SK-N-SH treated with all-trans-retinoic acid at 6 μM for 48 hours (cell line): ENCODE measurements around the gene EHBP1.
A peak's percentile ranks its signal among the peaks of the same experiment; 100 is the strongest.

Experiments
- ATAC-seq: fragments of 200-7000 bp; cut with Tn5 transposase; 3 replicates; pipeline ENCODE4 v1.9.1; 2020; ENCODE audit warnings: mild to moderate bottlenecking, moderate library complexity
- BACH2 ChIP-seq: fragments of 250-450 bp; sonication (Bioruptor Pico); IDR thresholded peaks from 2 replicates; pipeline ENCODE4 v1.9.0; 2021; ENCODE audit warnings: mild to moderate bottlenecking, borderline replicate concordance
- CSDC2 ChIP-seq: fragments of 250-450 bp; sonication (Bioruptor Pico); IDR thresholded peaks from 2 replicates; pipeline ENCODE4 v1.5.0; 2020; ENCODE audit warnings: mild to moderate bottlenecking, moderate library complexity
- CSRNP3 ChIP-seq: fragments of 250-450 bp; sonication (Bioruptor Pico); IDR thresholded peaks from 2 replicates; pipeline ENCODE4 v1.5.1; 2021; ENCODE audit warnings: mild to moderate bottlenecking, moderate library complexity
- ESRRG ChIP-seq: fragments of 250-450 bp; sonication (Bioruptor Pico); IDR thresholded peaks from 2 replicates; pipeline ENCODE4 v1.6.1; 2021; ENCODE audit warnings: mild to moderate bottlenecking
- GLIS3 ChIP-seq: fragments of 250-450 bp; sonication (Bioruptor Pico); IDR thresholded peaks from 2 replicates; pipeline ENCODE4 v1.5.0; 2020; ENCODE audit warnings: mild to moderate bottlenecking, moderate library complexity
- ISL1 ChIP-seq: fragments of 250-450 bp; sonication (Bioruptor Pico); IDR thresholded peaks from 2 replicates; pipeline ENCODE4 v2.1.2; 2022; ENCODE audit warnings: mild to moderate bottlenecking, moderate library complexity
- OSR1 ChIP-seq: fragments of 250-450 bp; sonication (Bioruptor Pico); IDR thresholded peaks from 2 replicates; pipeline ENCODE4 v1.8.0; 2022; ENCODE audit warnings: moderate library complexity, mild to moderate bottlenecking, inconsistent platforms
- PPARA ChIP-seq: fragments of 250-450 bp; sonication (Bioruptor Pico); IDR thresholded peaks from 2 replicates; pipeline ENCODE4 v1.5.0; 2020; ENCODE audit warnings: mild to moderate bottlenecking, borderline replicate concordance
- SNAI2 ChIP-seq: fragments of 250-450 bp; sonication (Bioruptor Pico); IDR thresholded peaks from 2 replicates; pipeline ENCODE4 v1.5.0; 2020; ENCODE audit warnings: mild to moderate bottlenecking, moderate library complexity
- TCF4 ChIP-seq: fragments of 250-450 bp; sonication (Bioruptor Pico); IDR thresholded peaks from 2 replicates; pipeline ENCODE4 v1.8.0; 2021; ENCODE audit warnings: mild to moderate bottlenecking, moderate library complexity, borderline replicate concordance
- TOX ChIP-seq: fragments of 250-450 bp; sonication (Bioruptor Pico); IDR thresholded peaks from 2 replicates; pipeline ENCODE4 v1.8.0; 2021; ENCODE audit warnings: mild to moderate bottlenecking, moderate library complexity, borderline replicate concordance
- TSHZ2 ChIP-seq: fragments of 250-450 bp; sonication (Bioruptor Pico); IDR thresholded peaks from 2 replicates; pipeline ENCODE4 v1.5.0; 2020; ENCODE audit warnings: mild to moderate bottlenecking, moderate library complexity
- ZFP3 ChIP-seq: fragments of 250-450 bp; sonication (Bioruptor Pico); IDR thresholded peaks from 2 replicates; pipeline ENCODE4 v1.5.0; 2020; ENCODE audit warnings: mild to moderate bottlenecking, moderate library complexity
- ZFP30 ChIP-seq: fragments of 450-650 bp; formaldehyde crosslinking; IDR thresholded peaks from 2 replicates; pipeline ENCODE4 v1.5.0; 2022; ENCODE audit warnings: mild to moderate bottlenecking, moderate library complexity
- ZNF565 ChIP-seq: fragments of 450-650 bp; formaldehyde crosslinking; conservative IDR thresholded peaks from 2 replicates; pipeline ENCODE4 v1.5.0; 2020; ENCODE audit warnings: low read depth, mild to moderate bottlenecking, moderate library complexity
- ZNF70 ChIP-seq: fragments of 450-650 bp; formaldehyde crosslinking; IDR thresholded peaks from 2 replicates; pipeline ENCODE4 v1.5.0; 2020; ENCODE audit warnings: mild to moderate bottlenecking, moderate library complexity
- ZNF8 ChIP-seq: fragments of 450-650 bp; formaldehyde crosslinking; IDR thresholded peaks from 2 replicates; pipeline ENCODE4 v1.5.0; 2020; ENCODE audit warnings: mild to moderate bottlenecking, moderate library complexity
- TF ChIP-seq, protein P1 (sequence below): fragments of 250-450 bp; sonication (Bioruptor Pico); IDR thresholded peaks from 2 replicates; pipeline ENCODE4 v1.8.0; 2020; ENCODE audit warnings: mild to moderate bottlenecking, moderate library complexity, borderline replicate concordance
- TF ChIP-seq, protein P2 (sequence below): fragments of 250-450 bp; sonication (Bioruptor Pico); IDR thresholded peaks from 2 replicates; pipeline ENCODE4 v1.8.0; 2021; ENCODE audit warnings: low read depth, mild to moderate bottlenecking, moderate library complexity, borderline replicate concordance
- TF ChIP-seq, protein P3 (sequence below): fragments of 250-450 bp; sonication (Bioruptor Pico); IDR thresholded peaks from 2 replicates; pipeline ENCODE4 v1.5.1; 2020; ENCODE audit warnings: low read depth, mild to moderate bottlenecking, moderate library complexity

EHBP1 gene

DNA sequence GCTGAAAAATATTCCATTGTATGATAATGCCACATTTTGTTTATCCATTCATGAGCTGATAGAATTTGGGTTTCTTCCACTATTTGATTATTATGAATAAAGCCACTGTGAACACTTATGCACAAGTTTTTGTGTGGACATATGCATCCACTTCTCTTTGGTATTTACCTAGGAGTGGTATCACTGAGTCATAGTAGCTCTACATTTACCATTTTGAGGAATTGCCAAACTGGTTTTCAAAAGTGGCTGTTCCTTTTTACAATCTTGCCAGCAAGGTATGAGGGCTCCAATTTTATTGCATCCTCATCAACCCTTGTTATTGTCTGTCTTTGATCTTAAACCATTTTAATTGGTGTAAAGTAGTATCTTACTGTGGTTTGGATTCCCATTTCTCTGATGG is 13.3 kb upstream of the EHBP1 start:
- TF ChIP-seq ISL1 (CRISPR knock-in tag) (no peak), TSHZ2 (no peak), ZNF8 (CRISPR knock-in tag) (no peak), PPARA (CRISPR knock-in tag) (no peak), TCF4 (no peak), ESRRG (CRISPR knock-in tag) (no peak), TOX (CRISPR knock-in tag) (no peak), GLIS3 (CRISPR knock-in tag) (no peak), CSDC2 (CRISPR knock-in tag) (no peak), ZFP3 (CRISPR knock-in tag) (no peak), BACH2 (CRISPR knock-in tag) (no peak), OSR1 (CRISPR knock-in tag) (no peak), CSRNP3 (CRISPR knock-in tag) (no peak), ZFP30 (CRISPR knock-in tag) (no peak), SNAI2 (CRISPR knock-in tag) (no peak), ZNF70 (CRISPR knock-in tag) (no peak)
- TF ChIP-seq, protein P1, sequence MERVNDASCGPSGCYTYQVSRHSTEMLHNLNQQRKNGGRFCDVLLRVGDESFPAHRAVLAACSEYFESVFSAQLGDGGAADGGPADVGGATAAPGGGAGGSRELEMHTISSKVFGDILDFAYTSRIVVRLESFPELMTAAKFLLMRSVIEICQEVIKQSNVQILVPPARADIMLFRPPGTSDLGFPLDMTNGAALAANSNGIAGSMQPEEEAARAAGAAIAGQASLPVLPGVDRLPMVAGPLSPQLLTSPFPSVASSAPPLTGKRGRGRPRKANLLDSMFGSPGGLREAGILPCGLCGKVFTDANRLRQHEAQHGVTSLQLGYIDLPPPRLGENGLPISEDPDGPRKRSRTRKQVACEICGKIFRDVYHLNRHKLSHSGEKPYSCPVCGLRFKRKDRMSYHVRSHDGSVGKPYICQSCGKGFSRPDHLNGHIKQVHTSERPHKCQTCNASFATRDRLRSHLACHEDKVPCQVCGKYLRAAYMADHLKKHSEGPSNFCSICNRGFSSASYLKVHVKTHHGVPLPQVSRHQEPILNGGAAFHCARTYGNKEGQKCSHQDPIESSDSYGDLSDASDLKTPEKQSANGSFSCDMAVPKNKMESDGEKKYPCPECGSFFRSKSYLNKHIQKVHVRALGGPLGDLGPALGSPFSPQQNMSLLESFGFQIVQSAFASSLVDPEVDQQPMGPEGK: no peak
- TF ChIP-seq, protein P2, sequence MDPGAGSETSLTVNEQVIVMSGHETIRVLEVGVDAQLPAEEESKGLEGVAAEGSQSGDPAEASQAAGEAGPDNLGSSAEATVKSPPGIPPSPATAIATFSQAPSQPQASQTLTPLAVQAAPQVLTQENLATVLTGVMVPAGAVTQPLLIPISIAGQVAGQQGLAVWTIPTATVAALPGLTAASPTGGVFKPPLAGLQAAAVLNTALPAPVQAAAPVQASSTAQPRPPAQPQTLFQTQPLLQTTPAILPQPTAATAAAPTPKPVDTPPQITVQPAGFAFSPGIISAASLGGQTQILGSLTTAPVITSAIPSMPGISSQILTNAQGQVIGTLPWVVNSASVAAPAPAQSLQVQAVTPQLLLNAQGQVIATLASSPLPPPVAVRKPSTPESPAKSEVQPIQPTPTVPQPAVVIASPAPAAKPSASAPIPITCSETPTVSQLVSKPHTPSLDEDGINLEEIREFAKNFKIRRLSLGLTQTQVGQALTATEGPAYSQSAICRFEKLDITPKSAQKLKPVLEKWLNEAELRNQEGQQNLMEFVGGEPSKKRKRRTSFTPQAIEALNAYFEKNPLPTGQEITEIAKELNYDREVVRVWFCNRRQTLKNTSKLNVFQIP (CRISPR knock-in tag): no peak
- TF ChIP-seq, protein P3, sequence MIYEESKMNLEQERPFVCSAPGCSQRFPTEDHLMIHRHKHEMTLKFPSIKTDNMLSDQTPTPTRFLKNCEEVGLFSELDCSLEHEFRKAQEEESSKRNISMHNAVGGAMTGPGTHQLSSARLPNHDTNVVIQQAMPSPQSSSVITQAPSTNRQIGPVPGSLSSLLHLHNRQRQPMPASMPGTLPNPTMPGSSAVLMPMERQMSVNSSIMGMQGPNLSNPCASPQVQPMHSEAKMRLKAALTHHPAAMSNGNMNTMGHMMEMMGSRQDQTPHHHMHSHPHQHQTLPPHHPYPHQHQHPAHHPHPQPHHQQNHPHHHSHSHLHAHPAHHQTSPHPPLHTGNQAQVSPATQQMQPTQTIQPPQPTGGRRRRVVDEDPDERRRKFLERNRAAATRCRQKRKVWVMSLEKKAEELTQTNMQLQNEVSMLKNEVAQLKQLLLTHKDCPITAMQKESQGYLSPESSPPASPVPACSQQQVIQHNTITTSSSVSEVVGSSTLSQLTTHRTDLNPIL (CRISPR knock-in tag): no peak
- no peak for ATAC-seq

DNA sequence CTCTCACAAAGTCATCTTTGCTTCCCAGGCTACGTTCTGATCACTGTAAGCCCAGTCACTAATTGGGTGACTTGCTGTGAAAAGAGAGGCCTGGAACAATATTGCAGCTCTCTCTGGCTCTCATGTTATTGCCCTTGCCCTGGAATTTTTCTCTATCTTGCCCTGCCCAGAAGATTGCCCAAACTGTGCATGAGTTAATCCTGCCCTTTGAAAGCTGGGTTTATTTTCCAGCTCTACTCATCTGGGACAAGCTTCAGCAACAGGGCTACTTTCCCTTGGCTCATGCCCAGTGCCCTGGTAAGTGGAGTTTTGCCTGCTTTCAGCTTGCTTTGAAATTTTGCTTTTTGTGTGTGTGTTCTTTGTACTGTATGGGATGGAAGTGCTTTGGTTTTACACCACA is 6.9 kb upstream of the EHBP1 start:
- TF ChIP-seq ZFP30 (CRISPR knock-in tag): no peak
- TF ChIP-seq, protein P3 (CRISPR knock-in tag): no peak
- TF ChIP-seq ZNF565 (CRISPR knock-in tag): no peak
- TF ChIP-seq SNAI2 (CRISPR knock-in tag): no peak
- TF ChIP-seq ZFP3 (CRISPR knock-in tag): no peak
- no peak for TF ChIP-seq TOX (CRISPR knock-in tag)
- no peak for TF ChIP-seq TCF4
- no peak for TF ChIP-seq ZNF70 (CRISPR knock-in tag)
- ATAC-seq: peak; percentile 32; the same call in 2 of the 3 replicates

- no peak for ATAC-seq
- no peak for TF ChIP-seq ZFP3 (CRISPR knock-in tag)
- no peak for TF ChIP-seq ZNF565 (CRISPR knock-in tag)
- TF ChIP-seq OSR1 (CRISPR knock-in tag): no peak
- TF ChIP-seq TCF4: no peak
- TF ChIP-seq TOX (CRISPR knock-in tag): no peak
- TF ChIP-seq TSHZ2: no peak
- TF ChIP-seq PPARA (CRISPR knock-in tag): no peak
- TF ChIP-seq, protein P3 (CRISPR knock-in tag): no peak
- TF ChIP-seq ZFP30 (CRISPR knock-in tag): no peak
- TF ChIP-seq, protein P2 (CRISPR knock-in tag): no peak
Observed at GRCh38 chr2:62704654-62705006, 883 bp upstream of the EHBP1 start.
